ENCODE results near the gene ERCC3. TPM values are rescaled to one million over a fixed set of nuclear protein-coding genes. Genes with fewer than 3 reads are reported as not detected.

ERCC3 gene
- total and polyA plus RNA-seq, 2 of the 13 experiments (the other 11 are each of a cell fraction or from before 2014, with no cell fraction given): 49.7 to 64.6 TPM

DNA sequence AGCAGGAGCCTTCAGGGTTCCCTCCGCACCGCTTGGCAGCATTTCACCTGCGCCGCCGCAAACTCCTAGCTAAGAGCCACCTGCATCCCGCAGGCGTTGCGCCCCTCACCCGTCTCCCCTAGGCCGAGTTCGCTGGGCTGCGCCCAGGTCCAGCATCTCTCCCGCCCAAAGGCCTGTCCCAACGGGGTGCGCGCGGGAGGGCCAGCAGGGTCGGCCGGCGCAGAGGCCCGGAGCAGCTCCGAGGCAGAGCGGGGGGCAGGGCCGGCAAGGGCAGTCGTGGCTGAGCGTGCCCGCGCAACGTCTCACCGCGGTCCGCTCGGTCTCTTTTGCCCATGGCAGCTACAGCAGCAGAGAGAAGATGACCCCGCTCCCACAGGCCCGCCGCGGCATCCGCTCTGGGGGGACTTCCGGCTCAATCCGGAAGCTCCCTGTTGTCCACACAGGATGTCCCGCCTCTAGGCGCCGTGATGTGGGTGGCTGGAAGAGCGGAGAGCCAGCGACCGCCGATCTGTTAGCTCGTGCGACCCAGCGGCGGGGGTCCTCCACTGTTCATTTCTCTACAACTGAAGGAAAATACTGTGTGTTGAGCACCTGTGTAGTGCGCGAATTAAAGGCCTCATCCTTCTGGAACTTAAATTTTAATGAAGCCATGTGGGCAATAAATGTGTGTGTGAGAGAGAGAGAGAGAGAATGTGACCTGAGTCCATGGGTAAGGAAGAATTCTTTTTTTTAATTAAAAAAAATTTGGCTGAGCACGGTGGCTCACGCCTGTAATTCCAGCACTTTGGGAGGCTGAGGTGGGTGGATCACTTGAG lies at the start of gene ERCC3 (continued):
- TF ChIP-seq, protein P1, sequence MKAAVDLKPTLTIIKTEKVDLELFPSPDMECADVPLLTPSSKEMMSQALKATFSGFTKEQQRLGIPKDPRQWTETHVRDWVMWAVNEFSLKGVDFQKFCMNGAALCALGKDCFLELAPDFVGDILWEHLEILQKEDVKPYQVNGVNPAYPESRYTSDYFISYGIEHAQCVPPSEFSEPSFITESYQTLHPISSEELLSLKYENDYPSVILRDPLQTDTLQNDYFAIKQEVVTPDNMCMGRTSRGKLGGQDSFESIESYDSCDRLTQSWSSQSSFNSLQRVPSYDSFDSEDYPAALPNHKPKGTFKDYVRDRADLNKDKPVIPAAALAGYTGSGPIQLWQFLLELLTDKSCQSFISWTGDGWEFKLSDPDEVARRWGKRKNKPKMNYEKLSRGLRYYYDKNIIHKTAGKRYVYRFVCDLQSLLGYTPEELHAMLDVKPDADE (CRISPR knock-in tag; IDR thresholded peaks at IDR 0.05): no peak
- TF ChIP-seq ZSCAN21 (CRISPR knock-in tag; IDR thresholded peaks at IDR 0.05; ENCODE audit: borderline replicate concordance) (peak; percentile 96; the same call in 1 of the 2 replicates), ZNF552 (CRISPR knock-in tag; IDR thresholded peaks at IDR 0.05; ENCODE audit: borderline replicate concordance) (peak; percentile 81; the same call in 1 of the 2 replicates), NFKBIZ (CRISPR knock-in tag; IDR thresholded peaks at IDR 0.05) (0 out of 2 replicates have a peak, but pooled peaks have one; percentile 52), ZNF441 (CRISPR knock-in tag; IDR thresholded peaks at IDR 0.05; ENCODE audit: borderline replicate concordance) (peak; percentile 42; the same call in 1 of the 2 replicates), ZKSCAN8 (CRISPR knock-in tag; IDR thresholded peaks at IDR 0.05; ENCODE audit: borderline replicate concordance) (0 out of 2 replicates have a peak, but pooled peaks have one; percentile 68), SMAD9 (CRISPR knock-in tag; IDR thresholded peaks at IDR 0.05) (peak; percentile 45; the same call in 1 of the 2 replicates), ETV6 (CRISPR knock-in tag; conservative IDR thresholded peaks at IDR 0.05) (peak; percentile 96), KLF12 (CRISPR knock-in tag; IDR thresholded peaks at IDR 0.05; ENCODE audit: borderline replicate concordance) (peak; percentile 19; the same call in 1 of the 2 replicates), ISX (CRISPR knock-in tag; conservative IDR thresholded peaks at IDR 0.05) (no peak), ZNF543 (CRISPR knock-in tag; IDR thresholded peaks at IDR 0.05) (peak; percentile 83; the same call in 1 of the 2 replicates), EED (CRISPR knock-in tag; IDR thresholded peaks at IDR 0.05) (peak; percentile 99), GABPB1 (CRISPR knock-in tag; IDR thresholded peaks at IDR 0.05) (peak; percentile 99), ZNF263 (CRISPR knock-in tag; IDR thresholded peaks at IDR 0.05) (peak; percentile 87), KDM2A (CRISPR knock-in tag; IDR thresholded peaks at IDR 0.05; ENCODE audit: borderline replicate concordance, low read depth) (peak; percentile 95), ZNF460 (CRISPR knock-in tag; IDR thresholded peaks at IDR 0.05; ENCODE audit: borderline replicate concordance) (no peak; the same call in 1 of the 2 replicates)
- TF ChIP-seq, protein P2, sequence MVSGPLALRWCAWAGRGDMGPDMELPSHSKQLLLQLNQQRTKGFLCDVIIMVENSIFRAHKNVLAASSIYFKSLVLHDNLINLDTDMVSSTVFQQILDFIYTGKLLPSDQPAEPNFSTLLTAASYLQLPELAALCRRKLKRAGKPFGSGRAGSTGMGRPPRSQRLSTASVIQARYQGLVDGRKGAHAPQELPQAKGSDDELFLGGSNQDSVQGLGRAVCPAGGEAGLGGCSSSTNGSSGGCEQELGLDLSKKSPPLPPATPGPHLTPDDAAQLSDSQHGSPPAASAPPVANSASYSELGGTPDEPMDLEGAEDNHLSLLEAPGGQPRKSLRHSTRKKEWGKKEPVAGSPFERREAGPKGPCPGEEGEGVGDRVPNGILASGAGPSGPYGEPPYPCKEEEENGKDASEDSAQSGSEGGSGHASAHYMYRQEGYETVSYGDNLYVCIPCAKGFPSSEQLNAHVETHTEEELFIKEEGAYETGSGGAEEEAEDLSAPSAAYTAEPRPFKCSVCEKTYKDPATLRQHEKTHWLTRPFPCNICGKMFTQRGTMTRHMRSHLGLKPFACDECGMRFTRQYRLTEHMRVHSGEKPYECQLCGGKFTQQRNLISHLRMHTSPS (CRISPR knock-in tag; IDR thresholded peaks at IDR 0.05; ENCODE audit: low read depth): no peak
- TF ChIP-seq, protein P3, sequence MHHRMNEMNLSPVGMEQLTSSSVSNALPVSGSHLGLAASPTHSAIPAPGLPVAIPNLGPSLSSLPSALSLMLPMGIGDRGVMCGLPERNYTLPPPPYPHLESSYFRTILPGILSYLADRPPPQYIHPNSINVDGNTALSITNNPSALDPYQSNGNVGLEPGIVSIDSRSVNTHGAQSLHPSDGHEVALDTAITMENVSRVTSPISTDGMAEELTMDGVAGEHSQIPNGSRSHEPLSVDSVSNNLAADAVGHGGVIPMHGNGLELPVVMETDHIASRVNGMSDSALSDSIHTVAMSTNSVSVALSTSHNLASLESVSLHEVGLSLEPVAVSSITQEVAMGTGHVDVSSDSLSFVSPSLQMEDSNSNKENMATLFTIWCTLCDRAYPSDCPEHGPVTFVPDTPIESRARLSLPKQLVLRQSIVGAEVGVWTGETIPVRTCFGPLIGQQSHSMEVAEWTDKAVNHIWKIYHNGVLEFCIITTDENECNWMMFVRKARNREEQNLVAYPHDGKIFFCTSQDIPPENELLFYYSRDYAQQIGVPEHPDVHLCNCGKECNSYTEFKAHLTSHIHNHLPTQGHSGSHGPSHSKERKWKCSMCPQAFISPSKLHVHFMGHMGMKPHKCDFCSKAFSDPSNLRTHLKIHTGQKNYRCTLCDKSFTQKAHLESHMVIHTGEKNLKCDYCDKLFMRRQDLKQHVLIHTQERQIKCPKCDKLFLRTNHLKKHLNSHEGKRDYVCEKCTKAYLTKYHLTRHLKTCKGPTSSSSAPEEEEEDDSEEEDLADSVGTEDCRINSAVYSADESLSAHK (CRISPR knock-in tag; IDR thresholded peaks at IDR 0.05; ENCODE audit: borderline replicate concordance): no peak
- TF ChIP-seq, protein P4, sequence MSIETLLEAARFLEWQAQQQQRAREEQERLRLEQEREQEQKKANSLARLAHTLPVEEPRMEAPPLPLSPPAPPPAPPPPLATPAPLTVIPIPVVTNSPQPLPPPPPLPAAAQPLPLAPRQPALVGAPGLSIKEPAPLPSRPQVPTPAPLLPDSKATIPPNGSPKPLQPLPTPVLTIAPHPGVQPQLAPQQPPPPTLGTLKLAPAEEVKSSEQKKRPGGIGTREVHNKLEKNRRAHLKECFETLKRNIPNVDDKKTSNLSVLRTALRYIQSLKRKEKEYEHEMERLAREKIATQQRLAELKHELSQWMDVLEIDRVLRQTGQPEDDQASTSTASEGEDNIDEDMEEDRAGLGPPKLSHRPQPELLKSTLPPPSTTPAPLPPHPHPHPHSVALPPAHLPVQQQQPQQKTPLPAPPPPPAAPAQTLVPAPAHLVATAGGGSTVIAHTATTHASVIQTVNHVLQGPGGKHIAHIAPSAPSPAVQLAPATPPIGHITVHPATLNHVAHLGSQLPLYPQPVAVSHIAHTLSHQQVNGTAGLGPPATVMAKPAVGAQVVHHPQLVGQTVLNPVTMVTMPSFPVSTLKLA (IDR thresholded peaks at IDR 0.05): no peak
